ENCODE results near the gene CCNJL.
"Not testable (repeated sequence)": the region's sequence is repeated elsewhere in the genome, so short reads cannot be mapped to it uniquely, and the experiment has no call there.

Gene CCNJL

DNA sequence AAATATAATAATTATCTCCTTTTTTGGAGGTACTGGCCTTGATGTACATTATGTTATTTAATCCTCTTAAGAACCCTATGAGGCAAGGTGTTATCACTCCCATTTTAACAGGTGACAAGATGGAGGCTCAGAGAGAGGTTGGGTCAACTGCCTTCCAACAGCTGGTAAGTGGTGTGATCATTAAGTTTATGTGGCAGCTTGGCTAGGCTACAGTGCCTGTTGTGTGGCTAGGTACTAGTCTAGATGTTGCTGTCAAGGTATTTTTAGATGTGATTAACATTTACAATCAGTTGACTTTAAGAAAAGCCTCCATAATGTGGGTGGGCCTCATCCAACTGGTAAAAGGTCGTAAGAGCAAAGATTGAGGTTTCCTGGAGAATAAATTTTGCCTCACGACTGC is 61.5 kb downstream of the CCNJL start:
- DNase-seq (ENCODE audit: extremely low spot score) = no peak
- TF ChIP-seq FOXM1 (IDR thresholded peaks at IDR 0.05; ENCODE audit: borderline replicate concordance) = no peak
- TF ChIP-seq SP1 (IDR thresholded peaks at IDR 0.05) = no peak
- no peak for TF ChIP-seq LEF1 (IDR thresholded peaks at IDR 0.05; ENCODE audit: borderline replicate concordance)
- TF ChIP-seq BHLHE40 (IDR thresholded peaks at IDR 0.05; ENCODE audit: borderline replicate concordance) = no peak
- TF ChIP-seq CTBP1 (IDR thresholded peaks at IDR 0.05; ENCODE audit: borderline replicate concordance) = no peak
- TF ChIP-seq ELF4 (IDR thresholded peaks at IDR 0.05) = no peak
- TF ChIP-seq L3MBTL2 (conservative IDR thresholded peaks at IDR 0.05) = no peak
- no peak for TF ChIP-seq TARDBP (IDR thresholded peaks at IDR 0.05)
- TF ChIP-seq, protein P1, sequence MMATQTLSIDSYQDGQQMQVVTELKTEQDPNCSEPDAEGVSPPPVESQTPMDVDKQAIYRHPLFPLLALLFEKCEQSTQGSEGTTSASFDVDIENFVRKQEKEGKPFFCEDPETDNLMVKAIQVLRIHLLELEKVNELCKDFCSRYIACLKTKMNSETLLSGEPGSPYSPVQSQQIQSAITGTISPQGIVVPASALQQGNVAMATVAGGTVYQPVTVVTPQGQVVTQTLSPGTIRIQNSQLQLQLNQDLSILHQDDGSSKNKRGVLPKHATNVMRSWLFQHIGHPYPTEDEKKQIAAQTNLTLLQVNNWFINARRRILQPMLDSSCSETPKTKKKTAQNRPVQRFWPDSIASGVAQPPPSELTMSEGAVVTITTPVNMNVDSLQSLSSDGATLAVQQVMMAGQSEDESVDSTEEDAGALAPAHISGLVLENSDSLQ (IDR thresholded peaks at IDR 0.05) = no peak
- ChIA-PET POLR2A (no interaction called here), CTCF (no interaction called here)

GRCh38 chr5:160250226-160250625 is 62.1 kb downstream of the CCNJL start:
- CTCF ChIA-PET = no interaction called here
- POLR2A ChIA-PET = no interaction called here
- no peak for DNase-seq (ENCODE audit: extremely low spot score)
- TF ChIP-seq FOXA1 (IDR thresholded peaks at IDR 0.05) (no peak), FOXK2 (IDR thresholded peaks at IDR 0.05) (no peak), ARNT (IDR thresholded peaks at IDR 0.05) (no peak), SUZ12 (IDR thresholded peaks at IDR 0.05) (no peak), FOXM1 (IDR thresholded peaks at IDR 0.05; ENCODE audit: borderline replicate concordance) (no peak), ZNF384 (IDR thresholded peaks at IDR 0.05) (no peak), HDGF (IDR thresholded peaks at IDR 0.05; ENCODE audit: borderline replicate concordance) (no peak), ELF4 (IDR thresholded peaks at IDR 0.05) (no peak), SP1 (IDR thresholded peaks at IDR 0.05) (no peak), BHLHE40 (IDR thresholded peaks at IDR 0.05; ENCODE audit: borderline replicate concordance) (no peak), LEF1 (IDR thresholded peaks at IDR 0.05; ENCODE audit: borderline replicate concordance) (no peak), NFRKB (IDR thresholded peaks at IDR 0.05) (no peak), TARDBP (IDR thresholded peaks at IDR 0.05) (no peak), L3MBTL2 (conservative IDR thresholded peaks at IDR 0.05) (no peak), CTBP1 (IDR thresholded peaks at IDR 0.05; ENCODE audit: borderline replicate concordance) (no peak)
- TF ChIP-seq, protein P1 (IDR thresholded peaks at IDR 0.05) = no peak

DNA sequence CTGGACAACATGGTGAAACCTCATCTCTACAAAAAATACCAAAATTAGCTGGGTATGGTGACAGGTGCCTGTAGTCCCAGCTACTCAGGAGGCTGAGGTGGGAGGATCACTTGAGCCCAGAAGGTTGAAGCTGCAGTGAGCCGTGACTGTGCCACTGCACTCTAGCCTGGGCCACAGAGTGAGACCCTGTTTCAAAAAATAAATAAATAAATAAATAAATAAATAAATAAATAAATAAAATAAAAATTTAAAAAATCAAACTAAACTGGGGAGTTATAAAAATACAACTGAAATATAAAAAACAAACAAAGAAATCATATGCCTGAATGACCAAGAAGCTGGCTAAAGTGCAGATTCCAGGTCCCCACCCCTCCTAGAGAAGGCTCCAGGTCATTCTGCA is 62.8 kb downstream of the CCNJL start:
- CTCF ChIA-PET; POLR2A ChIA-PET; DNase-seq (ENCODE audit: extremely low spot score): not testable (repeated sequence)

DNA sequence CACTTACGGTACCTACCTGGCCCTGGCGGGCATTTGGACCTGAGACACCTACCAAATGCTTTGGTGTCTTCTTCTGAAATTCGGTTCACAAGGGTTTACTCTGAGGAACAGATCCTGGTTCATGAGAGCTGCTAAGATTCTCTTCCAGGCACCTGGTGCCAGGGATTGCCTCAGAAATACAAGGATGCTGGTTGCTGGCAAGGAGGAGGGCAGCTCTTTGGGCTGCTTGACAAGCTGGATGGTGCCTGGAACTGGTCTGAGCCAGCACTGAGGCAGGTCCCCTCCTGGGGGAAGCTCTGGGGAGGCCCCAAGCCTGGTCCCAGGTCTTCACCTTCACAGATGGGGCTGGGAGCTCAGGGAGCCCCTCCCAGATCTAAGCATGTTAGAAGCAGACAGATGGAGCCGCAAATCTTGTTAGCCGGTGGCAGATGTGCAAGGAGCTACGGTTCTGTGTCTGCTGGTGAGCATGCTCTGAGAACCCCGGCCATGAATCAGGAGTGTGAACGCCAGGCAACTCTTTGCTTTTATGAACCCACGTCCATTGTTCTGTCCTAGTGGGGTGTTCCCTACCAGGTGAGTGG is 66.8 kb downstream of the CCNJL start:
- no peak for TF ChIP-seq TARDBP (IDR thresholded peaks at IDR 0.05)
- TF ChIP-seq NFRKB (IDR thresholded peaks at IDR 0.05) = no peak
- no peak for TF ChIP-seq FOXK2 (IDR thresholded peaks at IDR 0.05)
- no peak for TF ChIP-seq LEF1 (IDR thresholded peaks at IDR 0.05; ENCODE audit: borderline replicate concordance)
- no peak for TF ChIP-seq FOXM1 (IDR thresholded peaks at IDR 0.05; ENCODE audit: borderline replicate concordance)
- no peak for TF ChIP-seq SP1 (IDR thresholded peaks at IDR 0.05)
- TF ChIP-seq CTBP1 (IDR thresholded peaks at IDR 0.05; ENCODE audit: borderline replicate concordance) = no peak
- TF ChIP-seq SUZ12 (IDR thresholded peaks at IDR 0.05) = no peak
- TF ChIP-seq FOXA1 (IDR thresholded peaks at IDR 0.05) = no peak
- TF ChIP-seq ELF4 (IDR thresholded peaks at IDR 0.05) = no peak
- no peak for TF ChIP-seq ZNF384 (IDR thresholded peaks at IDR 0.05)
- TF ChIP-seq ARNT (IDR thresholded peaks at IDR 0.05) = no peak
- TF ChIP-seq HDGF (IDR thresholded peaks at IDR 0.05; ENCODE audit: borderline replicate concordance) = no peak
- TF ChIP-seq, protein P1 (IDR thresholded peaks at IDR 0.05) = no peak
- TF ChIP-seq BHLHE40 (IDR thresholded peaks at IDR 0.05; ENCODE audit: borderline replicate concordance) = no peak
- no peak for DNase-seq (ENCODE audit: extremely low spot score)
- CTCF ChIA-PET = interaction anchor here (0.6 to 1.2 kb wide), 3 partner anchors 16 to 83 kb away, joined by 3 read pairs; no protein-coding TSS in a partner anchor
- POLR2A ChIA-PET = no interaction called here

GRCh38 chr5:160242145-160242544 is 70.2 kb downstream of the CCNJL start:
- no peak for DNase-seq (ENCODE audit: extremely low spot score)
- ChIA-PET CTCF (interaction anchor here (1.7 kb wide), 1 partner anchor 103 kb away, joined by 9 read pairs; no protein-coding TSS in a partner anchor), POLR2A (no interaction called here)
- TF ChIP-seq L3MBTL2 (conservative IDR thresholded peaks at IDR 0.05) = no peak
- TF ChIP-seq HDGF (IDR thresholded peaks at IDR 0.05; ENCODE audit: borderline replicate concordance) = no peak
- TF ChIP-seq TARDBP (IDR thresholded peaks at IDR 0.05) = no peak
- TF ChIP-seq FOXM1 (IDR thresholded peaks at IDR 0.05; ENCODE audit: borderline replicate concordance) = no peak
- TF ChIP-seq ZNF384 (IDR thresholded peaks at IDR 0.05) = no peak
- no peak for TF ChIP-seq SUZ12 (IDR thresholded peaks at IDR 0.05)

DNA sequence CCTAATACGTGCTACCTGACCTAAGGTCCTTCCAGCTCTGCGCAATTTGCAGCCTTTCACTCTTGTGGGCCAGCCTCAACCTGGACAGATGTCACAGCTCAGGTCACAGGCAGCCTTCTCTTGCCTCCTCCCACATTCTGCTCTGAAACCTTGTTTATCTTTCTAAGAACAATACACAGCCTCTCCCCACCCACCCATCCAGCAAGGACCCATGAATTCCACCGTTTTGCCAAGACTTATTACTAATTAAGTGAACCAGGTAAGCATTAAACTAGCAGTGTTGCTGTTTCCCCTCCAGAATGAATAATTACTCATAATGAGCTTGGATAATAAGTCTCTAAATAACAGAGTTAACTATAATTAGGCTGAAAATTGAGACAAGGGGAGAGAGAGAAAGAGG is 72.0 kb downstream of the CCNJL start:
- CTCF ChIA-PET = no interaction called here
- TF ChIP-seq TARDBP (IDR thresholded peaks at IDR 0.05) = no peak
- no peak for TF ChIP-seq HDGF (IDR thresholded peaks at IDR 0.05; ENCODE audit: borderline replicate concordance)
- TF ChIP-seq SP1 (IDR thresholded peaks at IDR 0.05) = no peak
- TF ChIP-seq FOXM1 (IDR thresholded peaks at IDR 0.05; ENCODE audit: borderline replicate concordance) = no peak
- POLR2A ChIA-PET = no interaction called here
- no peak for DNase-seq (ENCODE audit: extremely low spot score)

DNA sequence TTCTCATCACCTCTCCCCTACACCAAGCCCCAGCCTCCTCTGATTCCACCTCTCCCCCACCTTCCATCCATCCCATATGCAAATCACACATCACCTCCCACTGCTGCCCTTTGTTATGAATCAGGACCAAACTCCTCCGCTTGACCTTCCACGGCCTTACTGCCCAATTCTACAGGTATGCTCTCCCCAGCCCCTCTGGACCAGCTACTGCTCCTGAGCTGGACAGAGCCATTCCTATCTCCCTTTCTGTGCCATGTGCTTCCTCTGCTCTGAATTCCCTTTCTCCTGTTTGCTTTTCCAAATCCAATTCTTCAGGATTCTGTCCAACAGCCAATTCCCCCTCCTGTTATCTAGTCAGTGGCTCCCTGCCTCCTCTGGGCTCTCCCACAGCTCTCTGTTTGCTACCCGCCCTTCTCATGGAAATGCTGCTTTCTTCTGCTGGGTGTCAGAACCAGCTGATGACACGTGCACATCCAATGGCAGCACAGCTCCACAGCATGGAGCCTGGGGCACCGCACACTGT is 74.7 kb downstream of the CCNJL start:
- ChIA-PET POLR2A (no interaction called here), CTCF (no interaction called here)
- TF ChIP-seq, protein P1 (IDR thresholded peaks at IDR 0.05) = no peak
- no peak for TF ChIP-seq SP1 (IDR thresholded peaks at IDR 0.05)
- no peak for TF ChIP-seq ELF4 (IDR thresholded peaks at IDR 0.05)
- no peak for TF ChIP-seq HDGF (IDR thresholded peaks at IDR 0.05; ENCODE audit: borderline replicate concordance)
- no peak for TF ChIP-seq TARDBP (IDR thresholded peaks at IDR 0.05)
- no peak for TF ChIP-seq CTBP1 (IDR thresholded peaks at IDR 0.05; ENCODE audit: borderline replicate concordance)
- TF ChIP-seq FOXK2 (IDR thresholded peaks at IDR 0.05) = no peak
- no peak for TF ChIP-seq ARNT (IDR thresholded peaks at IDR 0.05)
- no peak for TF ChIP-seq FOXA1 (IDR thresholded peaks at IDR 0.05)
- TF ChIP-seq FOXM1 (IDR thresholded peaks at IDR 0.05; ENCODE audit: borderline replicate concordance) = no peak
- no peak for TF ChIP-seq LEF1 (IDR thresholded peaks at IDR 0.05; ENCODE audit: borderline replicate concordance)
- no peak for TF ChIP-seq SUZ12 (IDR thresholded peaks at IDR 0.05)
- no peak for TF ChIP-seq ZNF384 (IDR thresholded peaks at IDR 0.05)
- no peak for TF ChIP-seq BHLHE40 (IDR thresholded peaks at IDR 0.05; ENCODE audit: borderline replicate concordance)
- TF ChIP-seq NFRKB (IDR thresholded peaks at IDR 0.05) = no peak
- TF ChIP-seq L3MBTL2 (conservative IDR thresholded peaks at IDR 0.05) = no peak

More for the DNA sequence above, 74.7 kb downstream of the CCNJL start:
- no peak for DNase-seq (ENCODE audit: extremely low spot score)

All from HEK293T (cell line).